SU-DHL-6 (cell line): ENCODE results near the gene FNIP2.

Source experiments
- CTCF ChIP-seq: fragments of 200-600 bp; sonication (generic); IDR thresholded peaks from one replicate; pipeline ENCODE4 v1.5.1; 2017; ENCODE audit warnings: antibody characterized with exemption, mild to moderate bottlenecking, low read length, moderate library complexity; ENCODE audit not compliant: insufficient read depth, poor library complexity, severe bottlenecking
- EZH2phosphoT487 ChIP-seq: fragments of 200-600 bp; sonication (generic), shearing (Covaris generic); conservative IDR thresholded peaks from 2 replicates; pipeline ENCODE4 v1.6.1; 2018; ENCODE audit warnings: mild to moderate bottlenecking, antibody characterized with exemption, low read length, moderate library complexity, mixed read lengths

GRCh38 chr4:158833602-158834001 lies 64.8 kb downstream of the FNIP2 start:
- TF ChIP-seq CTCF: no peak
- TF ChIP-seq EZH2phosphoT487: no peak
